GM12873 (cell line): ENCODE measurements around the gene GNG14.

Experiments used
- CTCF ChIP-seq: IDR thresholded peaks from 2 replicates; pipeline ENCODE4 v1.5.1; 2012; ENCODE audit warnings: low read depth, mild to moderate bottlenecking, moderate library complexity, low read length, control low read depth; ENCODE audit not compliant: insufficient read depth; ENCODE audit errors: missing control alignments

GNG14 gene

DNA sequence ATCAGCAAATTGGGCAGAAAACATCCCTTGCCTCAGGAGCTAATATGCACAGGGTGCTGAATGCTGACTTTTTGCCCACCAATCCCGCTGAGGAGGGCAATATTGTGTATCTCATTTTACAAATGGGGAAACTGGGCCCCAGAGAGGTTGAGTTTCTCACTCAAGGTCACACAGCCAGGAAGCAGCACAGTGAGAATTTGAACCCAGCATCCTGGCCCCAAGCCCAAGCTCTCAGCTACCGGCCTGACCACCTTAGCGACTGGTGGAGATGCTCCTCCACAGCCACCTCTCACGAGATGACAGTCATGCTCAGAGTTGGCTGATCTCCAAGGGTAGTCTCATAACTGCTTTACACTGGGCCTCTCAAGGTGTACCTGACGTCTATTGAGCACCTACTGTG lies 5.2 kb downstream of the GNG14 start:
- no peak for TF ChIP-seq CTCF

- TF ChIP-seq CTCF = no peak
Measured at GRCh38 chr19:12694641-12695040, 6.8 kb downstream of the GNG14 start.

GRCh38 chr19:12695096-12695495 lies 7.3 kb downstream of the GNG14 start:
- no peak for TF ChIP-seq CTCF

GRCh38 chr19:12695514-12695913 lies 7.7 kb downstream of the GNG14 start:
- no peak for TF ChIP-seq CTCF

- no peak for TF ChIP-seq CTCF
Measured at GRCh38 chr19:12695997-12696365, 8.2 kb downstream of the GNG14 start.

GRCh38 chr19:12696366-12697335 lies 8.9 kb downstream of the GNG14 start, which contains the start of gene FBXW9:
Gene FBXW9 (minus strand): TSS chr19:12696631. CDS start chr19:12696581, 50 bp downstream.
- TF ChIP-seq CTCF = no peak

DNA sequence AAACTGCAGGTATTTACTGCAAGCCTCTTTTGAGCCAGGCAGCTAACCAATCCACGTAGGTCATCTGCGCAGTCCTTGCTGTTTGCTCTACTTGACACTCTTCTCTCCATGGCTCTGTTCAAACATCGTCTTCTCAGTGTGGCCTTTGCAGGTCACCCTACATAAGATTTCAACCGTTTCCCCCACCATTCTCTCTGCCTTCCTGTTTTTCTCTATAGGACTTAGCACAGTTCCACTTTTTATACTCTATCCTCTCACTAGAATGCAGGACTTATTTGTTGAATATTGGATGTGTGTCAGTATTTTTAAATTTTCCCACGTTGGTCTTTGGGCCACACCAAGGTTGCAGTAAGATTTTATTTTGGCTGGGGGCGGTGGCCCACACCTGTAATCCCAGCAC lies 10.3 kb downstream of the GNG14 start:
- TF ChIP-seq CTCF = no peak
